ENCODE measurements around the gene DLD.

DNA sequence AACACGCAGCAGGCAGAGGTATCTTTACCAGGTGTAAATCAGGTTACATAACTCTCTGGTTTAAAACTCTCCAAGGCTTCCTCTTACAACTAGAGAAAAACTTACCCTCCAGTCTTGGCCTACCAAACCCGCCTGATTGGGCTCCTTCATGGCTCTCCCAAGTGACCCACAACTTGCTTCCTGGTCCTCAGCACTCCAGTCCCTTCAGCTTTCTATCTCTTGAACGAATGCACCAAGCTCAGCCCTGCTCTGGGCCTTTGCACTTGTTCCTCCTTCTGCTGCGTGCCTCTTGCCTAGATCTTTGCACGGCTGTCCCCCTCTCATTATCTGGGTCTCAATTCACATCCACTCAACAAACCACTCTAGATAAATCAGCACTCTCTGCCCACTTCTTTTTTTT is 32.7 kb upstream of the DLD start:
- TF ChIP-seq POLR2A (IDR thresholded peaks at IDR 0.05) (no peak), EP300 (IDR thresholded peaks at IDR 0.05; ENCODE audit: low read depth) (no peak), POLR2AphosphoS5 (IDR thresholded peaks at IDR 0.05) (no peak)
- TF ChIP-seq, protein P1, sequence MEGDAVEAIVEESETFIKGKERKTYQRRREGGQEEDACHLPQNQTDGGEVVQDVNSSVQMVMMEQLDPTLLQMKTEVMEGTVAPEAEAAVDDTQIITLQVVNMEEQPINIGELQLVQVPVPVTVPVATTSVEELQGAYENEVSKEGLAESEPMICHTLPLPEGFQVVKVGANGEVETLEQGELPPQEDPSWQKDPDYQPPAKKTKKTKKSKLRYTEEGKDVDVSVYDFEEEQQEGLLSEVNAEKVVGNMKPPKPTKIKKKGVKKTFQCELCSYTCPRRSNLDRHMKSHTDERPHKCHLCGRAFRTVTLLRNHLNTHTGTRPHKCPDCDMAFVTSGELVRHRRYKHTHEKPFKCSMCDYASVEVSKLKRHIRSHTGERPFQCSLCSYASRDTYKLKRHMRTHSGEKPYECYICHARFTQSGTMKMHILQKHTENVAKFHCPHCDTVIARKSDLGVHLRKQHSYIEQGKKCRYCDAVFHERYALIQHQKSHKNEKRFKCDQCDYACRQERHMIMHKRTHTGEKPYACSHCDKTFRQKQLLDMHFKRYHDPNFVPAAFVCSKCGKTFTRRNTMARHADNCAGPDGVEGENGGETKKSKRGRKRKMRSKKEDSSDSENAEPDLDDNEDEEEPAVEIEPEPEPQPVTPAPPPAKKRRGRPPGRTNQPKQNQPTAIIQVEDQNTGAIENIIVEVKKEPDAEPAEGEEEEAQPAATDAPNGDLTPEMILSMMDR (IDR thresholded peaks at IDR 0.05), result no peak
